Astrocyte (in vitro differentiated cells and primary cell): Measurements from ENCODE around the gene HDAC8.

Source experiments
- EZH2 ChIP-seq: IDR thresholded peaks from 2 replicates; pipeline ENCODE4 v1.6.1; 2012; ENCODE audit warnings: mild to moderate bottlenecking, low read length, inconsistent platforms; ENCODE audit not compliant: insufficient read depth
- TF ChIP-seq, protein P1 (sequence below): IDR thresholded peaks from 2 replicates; pipeline ENCODE4 v1.5.1; 2011; ENCODE audit warnings: low read depth, mild to moderate bottlenecking, inconsistent platforms, low read length, moderate library complexity; ENCODE audit not compliant: insufficient read depth

GRCh38 chrX:72421797-72422196 is 150.8 kb downstream of the HDAC8 start:
- TF ChIP-seq, protein P1, sequence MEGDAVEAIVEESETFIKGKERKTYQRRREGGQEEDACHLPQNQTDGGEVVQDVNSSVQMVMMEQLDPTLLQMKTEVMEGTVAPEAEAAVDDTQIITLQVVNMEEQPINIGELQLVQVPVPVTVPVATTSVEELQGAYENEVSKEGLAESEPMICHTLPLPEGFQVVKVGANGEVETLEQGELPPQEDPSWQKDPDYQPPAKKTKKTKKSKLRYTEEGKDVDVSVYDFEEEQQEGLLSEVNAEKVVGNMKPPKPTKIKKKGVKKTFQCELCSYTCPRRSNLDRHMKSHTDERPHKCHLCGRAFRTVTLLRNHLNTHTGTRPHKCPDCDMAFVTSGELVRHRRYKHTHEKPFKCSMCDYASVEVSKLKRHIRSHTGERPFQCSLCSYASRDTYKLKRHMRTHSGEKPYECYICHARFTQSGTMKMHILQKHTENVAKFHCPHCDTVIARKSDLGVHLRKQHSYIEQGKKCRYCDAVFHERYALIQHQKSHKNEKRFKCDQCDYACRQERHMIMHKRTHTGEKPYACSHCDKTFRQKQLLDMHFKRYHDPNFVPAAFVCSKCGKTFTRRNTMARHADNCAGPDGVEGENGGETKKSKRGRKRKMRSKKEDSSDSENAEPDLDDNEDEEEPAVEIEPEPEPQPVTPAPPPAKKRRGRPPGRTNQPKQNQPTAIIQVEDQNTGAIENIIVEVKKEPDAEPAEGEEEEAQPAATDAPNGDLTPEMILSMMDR: no peak
- TF ChIP-seq EZH2: no peak
